ENCODE results near the gene ADAMTS18.
"Not testable (repeated sequence)": the region's sequence is repeated elsewhere in the genome, so short reads cannot be mapped to it uniquely, and the experiment has no call there.

Gene ADAMTS18

DNA sequence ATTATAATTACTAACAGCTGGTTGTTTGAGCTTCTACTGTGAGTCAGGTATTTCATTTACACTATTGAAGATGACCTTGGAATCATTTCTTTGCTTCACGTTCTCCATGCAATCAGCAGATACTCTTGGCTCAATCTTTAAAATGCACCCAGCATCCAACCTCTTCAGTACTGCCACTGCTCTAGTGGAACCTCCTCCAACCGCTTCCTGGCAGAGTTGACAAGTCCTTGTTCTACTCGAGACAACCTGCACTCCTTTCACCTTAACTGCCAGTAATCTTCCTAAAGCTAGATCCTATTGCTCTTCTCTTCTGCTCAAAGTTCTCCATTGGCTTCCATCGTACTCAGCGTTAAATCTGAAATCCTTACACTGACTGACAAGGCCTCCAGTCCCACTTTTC lies 149.2 kb downstream of the ADAMTS18 start:
- DNase-seq (ENCODE audit: low spot score) = no peak

DNA sequence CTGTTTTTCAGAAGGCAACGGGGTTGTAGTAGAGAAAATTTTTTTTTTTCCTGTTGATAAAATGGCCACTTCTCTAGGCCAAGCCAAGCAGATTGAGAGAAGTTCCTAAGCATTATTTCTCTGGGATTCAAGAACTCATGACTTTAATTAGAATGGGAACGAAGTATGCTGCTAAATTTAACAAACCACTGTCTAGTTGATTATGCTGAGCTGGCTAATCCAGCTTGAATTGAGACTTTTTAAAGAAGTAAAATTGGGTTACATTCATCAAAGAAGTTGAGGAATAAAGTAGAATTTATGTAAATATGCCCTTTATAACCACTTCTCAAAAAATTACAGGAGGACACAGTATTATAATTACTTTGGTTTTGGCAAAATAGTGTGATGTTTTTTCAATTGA lies 152.5 kb downstream of the ADAMTS18 start:
- no peak for DNase-seq (ENCODE audit: low spot score)

DNA sequence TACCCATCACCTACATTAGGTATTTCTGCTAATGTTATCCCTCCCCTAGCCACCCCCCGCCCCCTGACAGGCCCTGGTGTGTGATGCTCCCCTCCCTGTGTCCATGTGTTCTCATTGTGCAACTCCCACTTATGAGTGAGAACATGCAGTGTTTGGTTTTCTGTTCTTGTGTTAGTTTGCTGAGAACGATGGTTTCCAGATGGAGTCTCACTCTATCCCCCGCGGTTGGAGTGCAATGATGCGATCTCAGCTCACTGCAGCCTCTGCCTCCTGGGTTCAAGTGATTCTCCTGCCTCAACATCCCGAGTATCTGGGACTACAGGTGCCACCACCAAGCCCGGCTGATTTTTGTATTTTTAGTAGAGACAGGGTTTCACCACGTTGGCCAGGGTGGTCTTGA lies 155.5 kb downstream of the ADAMTS18 start:
- DNase-seq (ENCODE audit: low spot score) = not testable (repeated sequence)

DNA sequence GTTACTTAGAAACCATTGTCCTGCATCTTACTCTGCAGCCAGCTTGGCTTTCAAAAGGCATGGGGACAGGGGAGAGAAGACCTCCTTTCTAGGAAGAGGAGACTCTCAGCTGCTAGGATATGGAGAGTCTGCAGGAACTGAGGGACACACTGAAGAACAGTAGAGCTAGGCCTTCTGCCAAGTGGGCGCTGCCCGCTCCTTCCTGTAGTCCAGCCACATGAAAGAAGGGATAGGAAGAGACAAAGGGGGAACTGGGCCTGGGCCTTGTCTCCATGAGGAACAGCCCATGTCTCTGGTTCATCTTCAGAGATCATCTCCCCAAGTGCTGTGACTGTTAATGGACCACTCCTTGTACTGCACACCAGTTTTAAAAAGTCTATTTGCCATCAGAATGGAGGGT lies 157.3 kb downstream of the ADAMTS18 start:
- DNase-seq (ENCODE audit: low spot score) = no peak

DNA sequence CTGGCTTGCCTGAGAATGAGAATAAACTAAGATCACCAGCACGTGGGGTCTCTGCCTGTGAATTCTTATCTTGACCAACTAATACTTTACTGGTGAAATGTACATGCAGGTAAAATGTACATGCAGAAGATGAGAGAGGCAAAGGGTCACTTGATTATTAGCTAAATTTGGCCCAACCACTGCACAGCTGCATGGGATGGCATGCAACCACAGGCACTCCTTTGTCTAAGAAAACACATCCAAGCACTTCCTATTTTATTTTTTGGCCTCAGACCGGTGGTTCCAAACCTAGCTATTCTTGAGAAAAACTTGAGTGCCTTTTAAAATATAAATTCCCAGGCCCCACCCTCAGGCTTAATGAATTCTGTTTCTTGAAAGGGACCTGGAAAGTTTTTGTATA lies 157.7 kb downstream of the ADAMTS18 start:
- no peak for DNase-seq (ENCODE audit: low spot score)

DNA sequence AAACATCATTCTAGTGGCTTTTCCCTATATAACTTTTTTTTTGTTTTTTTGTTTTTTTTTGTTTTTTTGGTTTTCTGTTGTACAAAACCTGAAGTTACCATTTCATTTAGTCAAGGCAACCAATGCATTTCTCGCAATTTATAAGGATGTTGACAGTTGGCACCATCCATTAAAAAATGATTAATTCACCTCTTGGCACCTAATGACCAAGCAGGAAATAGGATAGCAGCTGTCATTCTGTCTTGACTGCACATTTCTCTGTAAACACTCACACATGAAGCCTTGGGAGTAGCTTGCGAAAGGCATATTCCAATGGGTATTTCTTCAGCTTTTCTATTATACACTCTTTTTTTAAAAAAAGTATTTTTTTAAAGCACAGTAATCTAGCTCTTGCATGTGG lies 158.2 kb downstream of the ADAMTS18 start:
- DNase-seq (ENCODE audit: low spot score) = no peak

DNA sequence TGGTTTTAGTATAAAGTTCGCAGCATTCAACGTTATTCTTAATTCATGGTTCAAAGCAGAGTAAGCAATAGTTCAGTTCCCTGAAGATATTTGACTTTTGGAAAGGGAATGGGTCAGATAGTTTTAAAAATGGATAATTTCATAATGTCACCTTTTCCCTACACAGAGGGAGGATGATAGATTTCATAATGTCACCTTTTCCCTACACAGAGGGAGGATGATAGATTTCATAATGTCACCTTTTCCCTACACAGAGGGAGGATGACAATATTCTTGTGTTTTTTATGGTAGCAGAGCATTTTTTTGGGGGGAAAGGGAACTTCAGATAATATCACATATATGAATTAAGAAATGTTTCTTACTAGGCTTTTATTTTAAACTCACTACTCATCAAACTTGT lies 159.5 kb downstream of the ADAMTS18 start:
- DNase-seq (ENCODE audit: low spot score) = not testable (repeated sequence)

DNA sequence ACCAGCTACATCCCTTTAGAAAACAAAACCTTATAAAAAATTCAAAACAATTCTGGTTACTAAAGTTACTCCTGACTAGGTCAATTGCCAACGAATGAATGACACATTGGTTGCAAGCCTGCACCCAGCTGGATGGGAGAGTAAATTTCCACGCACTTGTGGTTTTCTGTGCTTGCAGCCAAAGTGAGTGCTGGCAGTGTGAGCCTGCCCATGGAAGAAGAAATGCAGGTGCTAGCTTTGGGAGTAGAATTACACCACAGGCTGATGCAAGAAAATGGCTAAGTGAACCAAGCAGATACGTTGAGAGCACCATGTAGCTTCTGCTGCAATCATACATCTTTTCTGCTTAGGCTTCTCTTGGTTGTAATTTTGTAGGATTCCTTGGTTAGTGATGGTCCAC lies 161.0 kb downstream of the ADAMTS18 start:
- no peak for DNase-seq (ENCODE audit: low spot score)

DNA sequence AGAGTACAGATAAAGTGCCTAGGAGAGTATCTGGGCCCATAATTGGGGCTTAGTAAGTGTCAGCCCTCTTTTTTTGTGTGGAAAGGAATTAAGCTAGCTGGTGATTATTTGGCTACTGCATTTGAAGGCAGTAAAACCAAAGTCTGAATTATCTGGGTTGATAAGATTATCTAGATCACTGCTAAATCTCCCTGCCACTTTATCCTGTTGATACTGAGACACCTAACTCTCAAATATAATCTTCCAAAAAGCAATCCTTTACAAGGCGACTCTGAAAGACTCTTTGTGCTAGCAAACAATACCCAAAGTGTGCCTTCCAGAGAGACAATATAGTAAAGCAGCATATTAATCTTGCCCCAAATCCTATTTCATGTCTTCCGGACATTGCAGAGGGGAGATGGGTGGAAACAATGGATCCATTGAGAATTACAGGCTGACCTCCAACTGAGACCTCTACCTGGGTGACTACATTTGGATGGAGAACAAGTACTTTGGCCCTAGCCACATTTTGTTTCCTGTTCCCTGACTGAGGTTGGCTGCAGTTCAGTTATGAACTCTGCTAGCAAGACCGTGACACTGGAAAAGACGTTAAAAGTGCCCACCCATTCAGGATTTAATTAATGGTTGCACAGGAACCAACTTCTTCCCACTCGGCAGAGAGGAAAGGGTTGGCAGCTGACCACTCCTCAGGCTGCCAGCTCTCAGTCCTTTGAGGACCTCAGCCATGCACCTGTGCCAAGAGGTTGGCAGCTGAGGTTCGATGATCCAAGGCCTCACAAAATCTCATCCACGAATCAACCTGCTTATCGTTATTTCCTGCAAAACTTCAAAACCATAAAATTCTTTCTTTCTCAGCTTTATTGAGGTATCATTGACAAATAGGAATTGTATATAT lies 163.1 kb downstream of the ADAMTS18 start:
- no peak for DNase-seq (ENCODE audit: low spot score)

DNA sequence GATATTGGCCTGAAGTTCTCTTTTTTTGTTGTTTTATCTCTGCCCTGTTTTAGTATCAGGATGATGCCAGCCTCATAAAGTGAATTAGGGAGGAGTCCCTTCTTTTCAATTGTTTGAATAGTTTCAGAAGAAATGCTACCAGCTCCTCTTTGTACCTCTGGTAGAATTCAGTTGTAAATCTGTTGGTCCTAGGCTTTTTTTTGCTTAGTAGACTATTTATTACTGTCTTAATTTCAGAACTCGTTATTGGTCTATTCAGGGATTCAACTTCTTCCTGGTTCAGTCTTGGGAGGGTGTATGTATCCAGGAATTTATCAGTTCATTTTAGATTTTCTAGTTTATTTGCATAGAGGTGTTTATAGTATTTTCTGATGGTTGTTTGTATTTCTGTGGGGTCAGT lies 168.6 kb downstream of the ADAMTS18 start:
- not testable (repeated sequence) for DNase-seq (ENCODE audit: low spot score)

DNA sequence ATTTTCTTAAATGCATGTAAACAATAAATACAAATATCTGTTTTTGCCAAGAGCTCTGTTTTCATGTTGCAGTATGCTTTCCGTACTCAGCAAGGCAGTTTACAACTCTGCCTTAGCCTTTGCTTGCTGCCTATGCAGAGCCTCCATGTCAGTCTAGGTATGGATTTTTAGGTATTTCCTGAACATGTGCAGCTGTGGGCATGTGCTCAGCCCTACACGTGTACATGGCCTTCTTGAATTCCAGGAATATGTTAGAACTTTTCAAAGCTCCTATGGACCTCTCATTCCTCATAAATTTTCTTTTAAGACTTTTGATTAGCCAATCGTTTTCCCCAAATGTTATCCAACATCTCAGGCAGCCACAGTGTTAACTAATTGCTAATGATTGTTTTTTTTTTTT lies 171.9 kb downstream of the ADAMTS18 start:
- DNase-seq (ENCODE audit: low spot score) = no peak

DNA sequence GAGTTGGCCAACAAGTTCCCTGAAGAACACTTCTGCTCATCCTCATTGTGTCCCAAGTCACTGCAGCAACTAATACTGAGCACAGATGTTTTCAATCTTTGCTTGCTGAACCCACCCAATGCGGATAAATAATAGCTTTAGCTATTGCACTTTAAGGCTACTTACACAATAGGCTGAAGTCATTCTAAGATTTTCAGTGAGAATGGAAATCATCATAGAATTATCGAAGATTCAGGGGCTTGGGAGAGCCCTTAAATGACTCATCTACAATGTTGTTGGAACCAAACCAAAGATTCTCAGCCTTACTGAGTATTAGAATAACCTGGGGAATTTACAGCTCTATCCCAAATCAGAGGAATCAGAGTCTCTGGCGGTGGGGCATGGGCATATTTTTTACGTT lies 184.4 kb downstream of the ADAMTS18 start:
- DNase-seq (ENCODE audit: low spot score) = no peak

DNA sequence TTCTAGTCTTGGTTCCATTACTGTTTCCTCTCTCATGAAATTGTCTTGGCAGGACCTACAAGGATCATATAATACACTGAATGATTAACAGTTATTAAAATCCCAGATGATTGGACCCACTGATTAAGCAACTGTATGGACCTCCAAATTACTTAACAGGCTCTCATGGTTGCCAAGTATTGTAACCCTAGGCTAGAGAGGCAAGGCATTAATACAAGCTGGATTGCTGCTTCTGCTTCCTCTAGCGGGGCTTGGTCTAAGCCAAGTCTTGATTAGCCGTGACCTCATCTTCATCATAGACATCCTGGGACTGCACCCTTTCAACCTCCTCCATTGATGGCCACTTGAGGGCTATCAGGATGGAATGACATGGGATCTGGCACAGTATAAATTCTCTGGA lies 188.7 kb downstream of the ADAMTS18 start:
- DNase-seq (ENCODE audit: low spot score) = no peak

DNA sequence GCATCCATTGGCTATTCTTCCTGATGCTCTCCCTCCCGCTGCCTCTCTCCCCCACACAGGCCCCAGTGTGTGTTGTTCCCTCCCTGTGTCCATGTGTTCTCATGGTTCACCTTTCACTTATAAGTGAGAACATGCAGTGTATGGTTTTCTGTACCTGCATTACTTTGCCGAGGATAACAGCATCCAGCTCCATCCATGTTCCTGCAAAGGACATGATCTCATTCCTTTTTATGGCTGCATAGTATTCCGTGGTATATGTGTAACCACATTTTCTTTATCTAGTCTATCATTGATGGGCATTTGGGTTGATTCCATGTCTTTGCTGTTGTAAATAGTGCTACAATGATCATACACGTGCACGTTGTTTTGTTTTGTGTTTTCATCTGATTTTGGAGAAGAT lies 192.4 kb downstream of the ADAMTS18 start:
- DNase-seq (ENCODE audit: low spot score) = not testable (repeated sequence)

DNA sequence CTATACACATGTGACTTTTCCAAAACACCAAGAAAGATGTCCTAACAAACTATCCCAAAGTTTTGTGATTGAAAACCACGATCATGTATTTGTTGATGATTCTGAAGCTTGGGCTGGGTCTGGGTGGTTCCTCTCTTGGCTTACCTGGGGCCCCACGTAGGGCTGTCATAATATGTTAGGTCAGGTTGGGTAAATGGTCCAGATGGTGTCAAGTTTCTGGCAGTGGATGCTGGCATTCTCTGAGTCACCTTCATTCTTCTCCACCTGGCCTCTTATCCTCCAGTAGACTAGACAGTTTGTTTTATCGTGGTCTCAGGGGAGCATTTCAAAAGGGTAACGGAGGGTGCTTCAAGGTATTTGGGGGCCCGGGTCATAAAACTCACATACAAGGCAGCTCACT lies 196.2 kb downstream of the ADAMTS18 start:
- DNase-seq (ENCODE audit: low spot score) = no peak

DNA sequence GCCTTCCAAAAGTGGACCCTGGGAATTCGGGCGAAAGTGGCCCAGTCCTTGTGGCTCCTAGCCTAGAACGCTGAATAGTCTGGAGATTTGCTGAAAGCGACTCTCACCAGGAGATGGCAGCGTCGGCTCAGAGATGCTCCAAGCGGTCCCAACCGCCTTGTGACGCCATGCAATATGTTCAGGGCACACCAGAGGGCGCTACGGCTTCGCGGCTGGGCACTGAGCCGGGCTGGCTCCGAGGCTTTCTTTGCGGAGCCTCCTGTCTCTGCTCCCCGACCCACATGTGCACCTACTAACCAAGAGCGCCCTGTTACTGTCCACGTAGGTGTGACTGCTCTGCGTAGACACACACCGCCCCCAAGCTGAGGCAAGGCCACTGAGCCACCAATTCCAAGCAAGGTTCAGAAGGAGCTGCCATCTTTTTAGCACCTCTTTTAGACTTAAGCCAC lies 198.7 kb downstream of the ADAMTS18 start:
- peak; percentile 66 for DNase-seq (ENCODE audit: low spot score)

DNA sequence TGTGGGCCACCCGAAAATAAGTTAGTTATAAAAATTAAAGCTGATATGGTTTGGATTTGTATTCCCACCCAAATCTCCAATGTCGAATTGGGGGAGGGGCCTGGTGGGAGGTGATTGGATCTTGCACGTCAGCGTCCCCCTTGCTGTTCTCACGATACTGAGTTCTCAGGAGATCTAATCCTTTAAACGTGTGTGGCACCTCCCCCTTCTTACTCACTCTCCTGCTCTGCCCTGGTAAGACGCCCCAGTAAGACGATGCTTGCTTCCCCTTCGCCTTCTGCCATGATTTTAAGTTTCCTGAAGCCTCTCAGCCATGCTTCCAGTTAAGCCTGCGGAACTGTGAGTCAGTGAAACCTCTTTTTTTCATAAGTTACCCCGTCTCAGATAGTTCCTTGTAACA lies 200.2 kb downstream of the ADAMTS18 start:
- DNase-seq (ENCODE audit: low spot score) = no peak

DNA sequence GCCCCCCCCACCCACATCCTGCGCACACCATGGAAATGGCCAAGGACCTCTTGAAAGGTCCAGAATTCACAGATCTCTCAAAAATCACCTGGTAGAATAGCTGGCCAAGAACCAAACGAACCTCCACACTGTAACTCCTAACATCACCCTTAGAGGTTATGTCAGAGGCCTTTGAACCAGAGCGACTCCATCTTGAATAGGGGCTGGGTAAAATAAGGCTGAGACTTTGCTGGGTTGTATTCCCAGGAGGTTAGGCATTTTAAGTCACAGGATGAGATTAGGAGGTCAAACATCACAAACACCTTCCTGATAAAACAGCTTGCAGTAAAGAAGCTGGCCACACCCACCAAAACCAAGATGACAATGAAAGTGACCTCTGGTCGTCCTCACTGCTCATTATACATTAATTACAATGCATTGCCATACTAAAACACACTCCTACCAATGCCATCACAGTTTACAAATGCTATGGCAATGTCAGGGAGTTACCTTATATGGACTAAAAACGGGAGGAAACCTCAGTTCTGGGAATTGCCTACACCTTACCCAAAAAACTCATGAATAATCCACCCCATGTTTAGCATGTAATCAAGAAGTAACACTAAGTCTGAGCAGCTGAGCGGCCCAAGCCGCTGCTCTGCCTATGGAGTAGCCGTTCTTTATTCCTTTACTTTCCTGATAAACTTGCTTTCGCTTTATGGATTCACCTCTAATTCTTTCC lies 200.9 kb downstream of the ADAMTS18 start:
- no peak for DNase-seq (ENCODE audit: low spot score)
